Astrocyte of the cerebellum (primary cell): ENCODE data around the gene CXCL5.

ENCODE experiments used
- DNase-seq: peaks from one replicate; pipeline ENCODE4 v3.0.0-alpha.2; 2011; ENCODE audit warnings: low read depth
- H3K4me3 ChIP-seq: 2 replicates; pipeline ENCODE4 v1.5.1; 2011; ENCODE audit warnings: mild to moderate bottlenecking, low read depth, low read length, moderate library complexity
- CTCF ChIP-seq: IDR thresholded peaks from 2 replicates; pipeline ENCODE4 v1.5.1; 2012; ENCODE audit warnings: low read length, low read depth, moderate library complexity, mild to moderate bottlenecking; ENCODE audit errors: missing control alignments
- in situ Hi-C: cut with HindIII; loops from 2 replicates; pipeline ENCODE4 v1.10.0; 2017; ENCODE audit warnings: low sequenced_read_pairs

Gene CXCL5

DNA sequence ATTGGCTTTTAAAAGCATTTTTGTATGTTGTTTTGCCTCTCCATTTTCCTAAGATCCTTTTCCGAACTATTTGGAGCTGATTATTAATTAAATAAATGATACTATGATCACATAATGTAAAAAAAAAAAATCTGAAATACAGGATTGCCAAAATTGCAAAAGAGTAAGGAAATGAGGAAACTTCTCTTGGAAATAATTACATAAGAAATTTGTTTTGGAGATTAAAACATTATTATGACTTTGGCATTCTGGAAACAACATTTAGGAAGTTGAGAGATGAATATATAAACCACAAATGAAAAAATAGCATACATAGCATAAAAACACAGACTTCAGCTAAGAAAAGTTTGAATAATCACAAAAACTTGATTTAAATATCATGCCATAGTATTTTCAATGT, 50.2 kb downstream of the CXCL5 start:
- in situ Hi-C loops: no loop called here
- no peak for TF ChIP-seq CTCF
- H3K4me3 ChIP-seq: no peak overlapping the region
- DNase-seq: no peak

DNA sequence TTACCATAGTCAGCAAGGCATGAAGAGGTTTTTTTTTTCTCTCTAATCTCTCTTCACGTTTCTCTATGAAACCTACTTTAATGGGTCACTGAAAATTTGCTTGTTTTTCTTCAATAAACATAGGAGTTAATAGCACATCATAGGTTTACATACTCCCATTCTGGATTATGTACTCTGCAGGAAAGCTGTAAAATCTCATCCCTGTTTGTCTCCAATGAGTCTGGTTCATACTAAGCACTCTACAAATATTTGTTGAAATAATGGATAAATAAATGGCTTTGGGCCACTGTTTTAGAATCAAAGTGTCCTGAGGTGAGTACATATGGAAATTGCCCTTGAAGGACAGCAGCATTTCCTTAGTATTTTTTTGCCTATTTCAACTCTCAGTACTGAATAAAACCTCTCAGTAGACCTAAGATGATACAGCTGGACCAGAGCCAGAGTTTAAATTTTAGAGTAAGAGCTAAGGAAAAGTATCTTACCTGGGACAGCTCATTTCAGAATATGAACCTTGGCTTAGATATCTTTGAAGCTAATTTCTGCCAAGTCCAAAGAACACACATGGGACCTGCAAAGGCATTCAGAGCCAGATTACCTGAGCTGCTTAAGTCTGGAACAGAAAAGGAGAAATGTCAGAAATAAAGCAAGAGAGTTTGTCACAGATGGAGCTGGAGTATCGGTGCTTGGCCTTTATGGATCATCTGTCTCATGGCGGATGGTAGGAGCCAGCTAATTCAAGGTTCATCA, 51.1 kb downstream of the CXCL5 start:
- no peak for TF ChIP-seq CTCF
- DNase-seq: no peak
- in situ Hi-C loops: no loop called here
- H3K4me3 ChIP-seq: no peak overlapping the region

GRCh38 chr4:73945674-73946449, 52.6 kb downstream of the CXCL5 start:
- no peak overlapping the region for H3K4me3 ChIP-seq
- DNase-seq: no peak
- in situ Hi-C loops: no loop called here
- no peak for TF ChIP-seq CTCF
